ENCODE results near the gene HCFC1R1.

Gene HCFC1R1

DNA sequence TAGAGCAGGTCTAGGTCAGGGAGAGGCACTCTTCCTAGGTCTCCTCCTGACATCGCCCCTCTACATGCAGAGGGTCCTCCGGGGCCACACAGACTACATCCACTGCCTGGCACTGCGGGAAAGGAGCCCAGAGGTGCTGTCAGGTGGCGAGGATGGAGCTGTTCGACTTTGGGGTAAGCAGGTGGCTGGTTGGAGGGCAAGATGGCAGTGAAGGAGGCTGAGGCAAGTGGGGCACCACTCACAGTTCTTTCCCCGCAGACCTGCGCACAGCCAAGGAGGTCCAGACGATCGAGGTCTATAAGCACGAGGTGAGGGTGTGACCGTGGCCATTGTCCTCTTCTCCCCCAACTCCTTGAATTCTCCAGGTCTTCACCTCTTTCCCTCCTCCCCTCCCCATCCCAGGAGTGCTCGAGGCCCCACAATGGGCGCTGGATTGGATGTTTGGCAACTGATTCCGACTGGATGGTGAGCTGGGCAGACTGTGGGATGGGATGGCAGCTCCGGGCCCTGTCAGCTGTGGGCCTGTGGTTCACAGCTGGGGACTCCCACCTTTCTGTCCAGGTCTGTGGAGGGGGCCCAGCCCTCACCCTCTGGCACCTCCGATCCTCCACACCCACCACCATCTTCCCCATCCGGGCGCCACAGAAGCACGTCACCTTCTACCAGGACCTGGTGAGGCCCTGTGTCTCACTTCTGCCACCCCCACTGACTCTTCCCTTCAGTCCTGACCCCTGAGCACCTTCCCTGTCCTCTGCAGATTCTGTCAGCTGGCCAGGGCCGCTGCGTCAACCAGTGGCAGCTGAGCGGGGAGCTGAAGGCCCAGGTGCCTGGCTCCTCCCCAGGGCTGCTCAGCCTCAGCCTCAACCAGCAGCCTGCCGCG lies 3.1 kb upstream of the HCFC1R1 start:
- H3K27ac ChIP-seq, result no peak overlapping the region
- no peaks in the 10 kb centered on the region for H3K9me3 ChIP-seq
- no peak overlapping the region for H3K4me3 ChIP-seq
- TF ChIP-seq, protein P1, sequence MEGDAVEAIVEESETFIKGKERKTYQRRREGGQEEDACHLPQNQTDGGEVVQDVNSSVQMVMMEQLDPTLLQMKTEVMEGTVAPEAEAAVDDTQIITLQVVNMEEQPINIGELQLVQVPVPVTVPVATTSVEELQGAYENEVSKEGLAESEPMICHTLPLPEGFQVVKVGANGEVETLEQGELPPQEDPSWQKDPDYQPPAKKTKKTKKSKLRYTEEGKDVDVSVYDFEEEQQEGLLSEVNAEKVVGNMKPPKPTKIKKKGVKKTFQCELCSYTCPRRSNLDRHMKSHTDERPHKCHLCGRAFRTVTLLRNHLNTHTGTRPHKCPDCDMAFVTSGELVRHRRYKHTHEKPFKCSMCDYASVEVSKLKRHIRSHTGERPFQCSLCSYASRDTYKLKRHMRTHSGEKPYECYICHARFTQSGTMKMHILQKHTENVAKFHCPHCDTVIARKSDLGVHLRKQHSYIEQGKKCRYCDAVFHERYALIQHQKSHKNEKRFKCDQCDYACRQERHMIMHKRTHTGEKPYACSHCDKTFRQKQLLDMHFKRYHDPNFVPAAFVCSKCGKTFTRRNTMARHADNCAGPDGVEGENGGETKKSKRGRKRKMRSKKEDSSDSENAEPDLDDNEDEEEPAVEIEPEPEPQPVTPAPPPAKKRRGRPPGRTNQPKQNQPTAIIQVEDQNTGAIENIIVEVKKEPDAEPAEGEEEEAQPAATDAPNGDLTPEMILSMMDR (IDR thresholded peaks at IDR 0.05), result no peak
- peaks cover 0 to 53% (median 42%) of the 10 kb centered on the region in 4 donors for H3K4me1 ChIP-seq
- intact Hi-C loops (cut with DNase I; ENCODE audit: low total_unique reads), result no loop called here
- H3K27me3 ChIP-seq, result peaks cover 0 to 27% of the 10 kb centered on the region in 2 donors
- peaks cover 0 to 21% (median 16%) of the 10 kb centered on the region in 3 donors for H3K36me3 ChIP-seq
- no peak for DNase-seq

DNA sequence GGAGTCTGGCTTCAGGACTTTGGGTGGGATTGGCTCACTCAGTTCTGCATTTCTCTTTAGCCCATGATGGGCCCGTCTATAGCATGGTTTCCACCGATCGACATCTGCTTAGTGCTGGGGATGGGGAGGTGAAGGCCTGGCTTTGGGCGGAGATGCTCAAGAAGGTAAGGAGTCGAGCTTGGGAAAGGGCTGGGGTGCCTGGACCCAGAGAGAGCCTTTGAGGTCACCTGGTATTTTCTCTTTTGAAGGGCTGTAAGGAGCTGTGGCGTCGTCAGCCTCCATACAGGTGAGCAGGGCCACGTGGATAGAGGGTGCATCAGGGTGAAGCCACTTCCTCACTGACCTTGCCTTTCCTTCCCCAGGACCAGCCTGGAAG lies 2.2 kb upstream of the HCFC1R1 start:
- TF ChIP-seq, protein P1 (IDR thresholded peaks at IDR 0.05), result no peak
- intact Hi-C loops (cut with DNase I; ENCODE audit: low total_unique reads), result no loop called here
- no peak for DNase-seq
- H3K4me1 ChIP-seq, result peaks cover 0 to 58% (median 50%) of the 10 kb centered on the region in 4 donors
- H3K9me3 ChIP-seq, result no peaks in the 10 kb centered on the region
- no peak overlapping the region for H3K4me3 ChIP-seq
- H3K36me3 ChIP-seq, result peaks cover 0 to 21% (median 16%) of the 10 kb centered on the region in 3 donors
- H3K27me3 ChIP-seq, result peaks cover 0 to 21% of the 10 kb centered on the region in 2 donors
- no peak overlapping the region for H3K27ac ChIP-seq

DNA sequence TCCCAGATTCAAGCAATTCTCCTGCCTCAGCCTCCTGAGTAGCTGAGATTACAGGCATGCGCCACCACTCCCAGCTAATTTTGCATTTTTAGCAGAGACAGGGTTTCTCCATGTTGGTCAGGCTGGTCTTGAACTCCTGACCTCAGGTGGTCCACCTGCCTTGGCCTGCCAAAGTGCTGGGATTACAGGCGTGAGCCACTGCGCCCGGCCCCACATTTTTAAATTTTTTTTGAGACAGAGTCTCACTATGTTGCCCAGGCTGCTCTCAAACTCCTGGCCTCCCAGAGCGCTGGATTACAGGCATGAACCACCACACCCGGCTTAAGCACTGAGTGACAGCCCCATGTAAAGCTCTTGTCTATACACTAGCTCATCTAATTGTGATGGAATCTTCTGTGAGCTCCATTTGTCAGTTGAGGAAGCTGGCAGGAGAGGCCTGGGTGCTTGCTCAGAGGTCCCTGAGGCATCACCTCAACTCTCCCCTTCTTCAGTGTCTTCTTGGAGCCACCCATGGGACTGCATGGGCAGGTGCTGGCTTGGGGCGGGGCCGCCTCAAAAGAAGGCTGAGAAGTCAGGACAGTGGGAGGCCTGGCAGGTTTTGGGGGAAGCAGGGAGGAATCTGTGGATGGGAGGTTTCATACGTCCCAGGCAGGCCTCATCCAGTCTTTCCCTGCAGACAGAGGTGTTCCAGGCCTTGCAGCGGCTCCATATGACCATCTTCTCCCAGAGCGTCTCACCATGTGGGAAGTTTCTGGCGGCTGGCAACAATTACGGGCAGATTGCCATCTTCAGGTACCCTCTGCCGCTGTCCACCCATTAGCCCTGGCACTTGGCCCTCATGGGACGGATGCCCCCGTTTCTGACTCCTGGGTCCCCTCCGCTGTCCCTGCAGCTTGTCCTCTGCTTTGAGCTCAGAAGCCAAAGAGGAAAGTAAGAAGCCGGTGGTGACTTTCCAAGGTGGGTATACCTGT lies 1.6 kb upstream of the HCFC1R1 start:
- peaks cover 0 to 21% (median 16%) of the 10 kb centered on the region in 3 donors for H3K36me3 ChIP-seq
- intact Hi-C loops (cut with DNase I; ENCODE audit: low total_unique reads), result no loop called here
- H3K4me1 ChIP-seq, result peaks cover 0 to 59% (median 50%) of the 10 kb centered on the region in 4 donors
- peaks cover 0 to 15% of the 10 kb centered on the region in 2 donors for H3K27me3 ChIP-seq
- H3K9me3 ChIP-seq, result no peaks in the 10 kb centered on the region
- no peak overlapping the region for H3K4me3 ChIP-seq
- TF ChIP-seq, protein P1 (IDR thresholded peaks at IDR 0.05), result no peak
- DNase-seq, result no peak
- H3K27ac ChIP-seq, result no peak overlapping the region

DNA sequence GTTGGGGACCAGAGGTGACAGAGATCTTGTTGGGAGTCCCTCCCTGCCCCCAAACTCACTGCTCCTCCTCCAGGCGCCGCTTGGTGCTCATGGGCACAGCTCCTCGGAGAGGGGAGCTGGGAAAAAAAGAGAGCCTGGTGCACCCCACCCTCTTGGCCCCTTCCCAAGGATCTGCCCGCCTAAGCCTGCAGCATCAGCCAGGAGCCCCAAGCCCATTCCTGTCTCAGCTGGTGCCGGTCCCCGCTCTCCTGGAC lies 400 bp downstream of the HCFC1R1 start:
- intact Hi-C loops (cut with DNase I; ENCODE audit: low total_unique reads), result no loop called here
- no peak for DNase-seq
- Histone ChIP-seq H3K4me1 (peaks cover 0 to 54% (median 42%) of the 10 kb centered on the region in 4 donors), H3K9me3 (no peaks in the 10 kb centered on the region), H3K36me3 (peaks cover 0 to 21% (median 16%) of the 10 kb centered on the region in 3 donors), H3K27me3 (peaks cover 0 to 12% of the 10 kb centered on the region in 2 donors), H3K4me3 (peak overlapping the region; percentile 73 to 88), H3K27ac (peak overlapping the region; percentile 95 to 96)
- TF ChIP-seq, protein P1 (IDR thresholded peaks at IDR 0.05), result no peak

DNA sequence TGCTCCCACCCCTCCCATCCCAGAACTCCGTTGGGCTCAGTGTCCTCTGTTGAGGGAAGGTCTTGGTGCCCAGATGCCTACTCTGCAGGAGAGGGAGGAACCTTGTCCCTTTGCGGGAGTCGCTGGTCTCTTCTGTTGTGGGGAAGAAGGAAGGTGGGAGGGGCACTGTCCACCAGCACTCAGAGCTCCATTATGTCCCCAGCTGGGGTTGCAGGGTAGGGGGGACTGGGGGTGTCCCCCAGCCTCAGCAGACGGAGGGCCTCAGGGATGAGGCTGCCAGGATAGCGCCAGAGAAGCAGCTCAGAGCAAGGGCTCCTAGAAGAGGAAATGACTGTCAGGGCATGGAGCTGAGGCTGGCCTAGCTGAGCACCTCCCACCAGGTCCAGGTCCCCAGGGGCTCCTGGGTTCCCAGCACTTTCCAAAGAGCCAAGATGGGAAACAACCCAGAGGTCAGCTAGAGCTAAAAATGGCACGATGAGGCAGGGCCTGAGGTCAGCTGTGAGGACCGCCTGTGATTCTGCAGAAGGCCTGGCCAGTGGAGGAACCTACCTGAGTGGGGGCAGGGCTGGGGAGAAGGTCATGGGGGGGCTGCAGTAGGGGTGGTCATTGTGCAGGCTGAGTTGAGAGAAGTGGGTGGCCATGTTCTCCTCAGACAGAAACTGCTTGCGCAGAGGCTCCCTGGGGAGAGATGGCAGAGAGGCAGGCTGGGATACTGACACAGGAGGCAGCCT lies 893 bp downstream of the HCFC1R1 start:
- peak; percentile 46 to 92 for DNase-seq
- peak overlapping the region; percentile 73 to 88 for H3K4me3 ChIP-seq
- H3K36me3 ChIP-seq, result peaks cover 0 to 21% (median 16%) of the 10 kb centered on the region in 3 donors
- H3K27me3 ChIP-seq, result peaks cover 0 to 17% of the 10 kb centered on the region in 2 donors
- intact Hi-C loops (cut with DNase I; ENCODE audit: low total_unique reads), result no loop called here
- peaks cover 0 to 54% (median 39%) of the 10 kb centered on the region in 4 donors for H3K4me1 ChIP-seq
- H3K9me3 ChIP-seq, result no peaks in the 10 kb centered on the region
- H3K27ac ChIP-seq, result peak overlapping the region; percentile 95 to 96
- TF ChIP-seq, protein P1 (IDR thresholded peaks at IDR 0.05), result no peak
